GM12872 (cell line): ENCODE measurements around the gene WDR38.

Experiments used
- TF ChIP-seq, protein P1 (sequence below): IDR thresholded peaks from 3 replicates; pipeline ENCODE4 v1.5.1; 2011; ENCODE audit warnings: low read depth, mild to moderate bottlenecking, low read length, moderate library complexity; ENCODE audit not compliant: insufficient read depth

The WDR38 gene

DNA sequence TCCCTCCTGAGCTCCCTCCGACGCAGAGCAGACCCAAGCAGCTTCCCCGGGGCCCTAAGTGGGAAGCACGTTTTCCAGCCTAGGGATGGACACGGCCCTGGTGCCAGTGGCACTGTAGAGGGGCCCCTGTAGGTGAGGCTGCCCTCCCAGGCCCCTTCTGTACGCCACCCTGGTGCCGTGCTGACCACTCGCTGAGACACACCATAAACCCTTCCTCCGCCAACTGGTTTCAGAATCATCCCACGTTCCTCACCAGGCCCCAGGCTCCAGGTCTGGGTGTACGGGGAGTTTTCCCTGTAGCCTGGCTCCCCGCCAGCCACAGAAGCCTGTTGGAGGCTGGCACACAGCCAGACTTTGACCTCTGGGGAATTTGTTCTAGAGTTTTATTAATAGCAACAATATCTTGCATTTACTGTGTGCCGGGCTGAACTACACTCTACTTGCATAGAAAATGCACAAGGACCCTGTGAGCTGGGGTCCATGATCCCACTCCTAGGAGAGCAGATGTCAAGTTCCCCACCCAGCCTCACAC lies 18.2 kb upstream of the WDR38 start:
- TF ChIP-seq, protein P1, sequence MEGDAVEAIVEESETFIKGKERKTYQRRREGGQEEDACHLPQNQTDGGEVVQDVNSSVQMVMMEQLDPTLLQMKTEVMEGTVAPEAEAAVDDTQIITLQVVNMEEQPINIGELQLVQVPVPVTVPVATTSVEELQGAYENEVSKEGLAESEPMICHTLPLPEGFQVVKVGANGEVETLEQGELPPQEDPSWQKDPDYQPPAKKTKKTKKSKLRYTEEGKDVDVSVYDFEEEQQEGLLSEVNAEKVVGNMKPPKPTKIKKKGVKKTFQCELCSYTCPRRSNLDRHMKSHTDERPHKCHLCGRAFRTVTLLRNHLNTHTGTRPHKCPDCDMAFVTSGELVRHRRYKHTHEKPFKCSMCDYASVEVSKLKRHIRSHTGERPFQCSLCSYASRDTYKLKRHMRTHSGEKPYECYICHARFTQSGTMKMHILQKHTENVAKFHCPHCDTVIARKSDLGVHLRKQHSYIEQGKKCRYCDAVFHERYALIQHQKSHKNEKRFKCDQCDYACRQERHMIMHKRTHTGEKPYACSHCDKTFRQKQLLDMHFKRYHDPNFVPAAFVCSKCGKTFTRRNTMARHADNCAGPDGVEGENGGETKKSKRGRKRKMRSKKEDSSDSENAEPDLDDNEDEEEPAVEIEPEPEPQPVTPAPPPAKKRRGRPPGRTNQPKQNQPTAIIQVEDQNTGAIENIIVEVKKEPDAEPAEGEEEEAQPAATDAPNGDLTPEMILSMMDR: no peak

DNA sequence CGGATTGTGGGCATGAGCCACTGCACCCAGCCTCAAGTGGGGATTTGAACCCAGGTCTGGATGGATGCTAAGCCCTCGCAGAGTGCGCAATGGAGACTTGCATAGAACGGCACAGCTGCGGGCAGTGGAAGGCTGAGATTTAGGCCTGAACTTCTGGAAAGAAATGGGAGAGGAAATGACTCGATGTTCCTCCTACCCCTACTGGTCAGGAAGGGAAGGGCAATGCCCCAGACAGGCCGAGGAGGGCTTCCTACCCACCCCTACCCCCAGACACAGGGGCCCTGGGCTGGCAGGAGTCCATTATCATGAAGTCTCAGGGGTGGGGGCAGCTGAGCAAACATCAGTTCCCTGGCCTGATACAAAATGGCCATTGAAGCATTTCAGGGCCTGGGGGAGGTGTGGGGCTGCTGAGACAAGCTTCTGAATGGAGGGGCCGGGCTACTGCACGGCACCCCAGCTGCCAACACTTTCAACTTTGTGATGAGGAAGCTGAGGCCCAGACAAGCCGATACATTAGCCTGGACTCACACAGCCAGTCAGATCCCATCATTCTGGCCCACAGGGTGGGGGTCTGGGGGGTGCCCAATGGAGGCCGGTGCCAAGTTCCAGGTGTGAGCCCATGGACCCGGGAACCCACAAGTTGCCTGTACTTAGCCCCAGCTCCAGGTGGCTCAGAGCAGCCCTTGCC lies 13.5 kb upstream of the WDR38 start:
- TF ChIP-seq, protein P1: peak; percentile 62

DNA sequence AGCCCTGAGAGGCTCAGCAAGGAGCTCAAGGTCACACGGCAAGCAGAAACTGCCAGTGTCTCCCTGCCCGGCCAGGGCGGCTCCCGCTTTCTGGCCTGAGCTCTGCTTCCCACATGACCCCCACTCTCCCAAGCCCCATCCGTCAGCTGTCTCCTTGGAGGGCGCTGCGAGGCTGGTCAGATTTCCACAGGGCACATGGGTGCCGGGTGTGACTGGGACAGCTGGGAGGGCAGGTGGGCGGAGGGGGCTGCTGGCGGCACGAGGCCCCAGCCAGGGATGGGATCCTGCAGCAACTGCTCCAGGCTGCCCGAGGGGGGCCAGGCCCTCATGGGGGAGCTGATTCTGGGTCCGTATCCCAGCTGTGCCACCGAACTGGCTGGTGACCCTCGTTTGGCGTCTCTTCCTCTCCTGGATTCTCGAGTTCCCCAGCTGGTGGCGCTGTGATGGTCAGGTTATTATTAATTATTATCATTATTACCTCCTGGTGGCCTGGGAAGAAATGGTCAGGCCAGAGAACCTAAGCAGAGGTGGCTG lies 12.9 kb upstream of the WDR38 start:
- TF ChIP-seq, protein P1: peak; percentile 48; the same call in 2 of the 3 replicates

DNA sequence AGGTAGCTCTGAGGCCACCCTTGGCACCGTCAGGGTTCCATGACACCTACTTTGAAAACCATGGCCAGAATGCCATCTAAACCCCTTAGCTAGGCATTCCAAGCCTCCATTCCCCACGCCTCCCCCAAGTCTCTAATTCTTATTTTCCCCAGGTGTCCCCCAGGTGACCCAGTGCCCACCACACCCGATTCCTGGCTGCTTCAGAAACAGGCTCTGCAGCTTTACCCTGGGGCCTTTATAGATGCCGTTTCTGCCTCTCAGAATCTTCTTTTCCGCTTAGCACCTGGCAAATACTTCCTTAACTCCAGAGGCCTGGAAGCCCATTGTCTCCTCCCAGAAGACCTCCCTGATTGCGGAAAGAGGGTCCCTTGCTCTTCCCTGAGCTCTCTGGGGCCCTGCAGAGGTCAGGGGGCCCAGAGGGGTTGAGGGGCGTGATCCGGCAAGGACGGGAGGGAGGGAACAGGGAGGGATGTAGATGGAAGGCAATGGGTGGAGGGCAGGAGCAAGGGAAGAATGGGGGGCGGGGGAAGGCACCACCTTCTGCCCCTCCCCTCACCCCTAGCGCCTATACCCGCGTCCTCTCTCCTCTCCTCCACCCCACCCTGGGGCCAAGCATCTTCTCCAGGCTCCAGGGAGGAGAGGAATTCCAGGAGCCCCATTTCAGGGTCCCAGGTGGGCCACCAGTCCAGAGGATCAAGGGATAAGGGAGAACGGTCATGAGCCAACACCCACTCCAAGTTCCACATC lies 12.0 kb upstream of the WDR38 start:
- TF ChIP-seq, protein P1: no peak

DNA sequence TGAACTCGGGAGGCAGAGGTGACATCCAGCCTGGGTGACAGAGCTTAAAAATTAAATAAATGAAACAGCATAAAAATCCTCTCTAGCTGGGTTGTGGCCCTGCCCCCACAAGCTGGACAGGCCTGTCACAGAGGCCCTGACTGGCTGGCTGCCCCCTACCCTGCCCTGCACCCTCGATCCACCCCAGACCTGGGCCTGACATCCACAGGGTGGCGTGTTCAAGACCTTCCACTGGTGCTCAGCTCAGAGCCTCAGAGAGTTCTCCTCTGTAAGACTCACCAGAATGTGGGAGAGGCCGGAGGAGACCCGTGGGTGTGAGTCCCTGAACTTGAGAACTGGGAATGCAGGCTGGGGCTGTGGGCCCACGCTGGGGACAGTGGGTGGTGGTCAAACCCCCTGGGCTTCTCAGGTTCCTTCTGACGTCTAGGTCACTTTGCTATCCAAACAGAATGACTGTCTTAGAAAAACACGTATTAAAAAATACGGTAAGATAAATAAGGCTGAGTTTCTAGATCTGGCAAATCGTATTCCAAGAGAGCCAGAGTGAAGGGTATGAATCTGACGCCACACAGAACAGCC lies 9.7 kb upstream of the WDR38 start:
- TF ChIP-seq, protein P1: no peak

DNA sequence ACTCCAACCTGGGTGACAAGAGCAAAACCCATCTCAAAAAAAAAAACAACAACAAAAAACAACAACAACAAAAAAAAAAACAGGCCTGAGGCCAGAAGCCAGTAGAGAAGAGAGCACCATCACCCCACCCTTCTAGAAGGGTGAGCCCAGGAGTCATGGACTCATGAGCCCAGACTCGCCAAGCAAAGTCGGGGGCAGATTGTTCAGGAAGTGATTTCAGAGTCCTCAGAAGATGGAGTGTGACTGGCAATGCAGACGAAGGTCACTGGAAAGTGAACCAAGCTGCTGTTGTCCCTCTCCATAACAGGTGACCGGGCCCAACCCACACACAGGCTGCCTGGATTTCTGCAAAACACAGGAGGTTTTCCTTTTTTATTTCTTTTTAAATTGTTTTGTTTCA lies 9.0 kb upstream of the WDR38 start:
- TF ChIP-seq, protein P1: no peak

DNA sequence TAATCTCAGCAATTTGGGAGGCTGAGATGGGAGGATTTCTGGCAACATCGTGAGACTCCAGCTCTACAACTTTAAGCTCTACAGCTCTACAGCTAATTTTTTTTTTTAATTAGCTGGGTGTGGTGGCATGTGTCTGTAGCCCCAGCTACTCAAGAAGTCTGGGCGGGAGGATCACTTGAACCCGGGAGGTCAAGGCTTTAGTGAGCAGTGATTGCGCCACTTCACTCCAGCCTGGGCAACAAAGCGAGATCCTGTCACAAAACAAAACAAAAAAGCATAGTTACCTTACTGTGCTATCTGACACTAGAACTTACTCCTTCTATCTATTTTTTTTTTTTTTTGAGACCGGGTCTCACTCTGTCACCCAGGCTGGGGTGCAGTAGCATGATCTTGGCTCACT lies 6.3 kb upstream of the WDR38 start:
- TF ChIP-seq, protein P1: no peak
